ENCODE results near the gene YY1.
"Not testable (repeated sequence)": the region's sequence is repeated elsewhere in the genome, so short reads cannot be mapped to it uniquely, and the experiment has no call there.

The YY1 gene

GRCh38 chr14:100225169-100225568 is 13.8 kb upstream of the YY1 start:
- no peak overlapping the region for H3K27ac ChIP-seq
- TF ChIP-seq ZFX (IDR thresholded peaks at IDR 0.05; ENCODE audit: borderline replicate concordance) (no peak), CTCF (IDR thresholded peaks at IDR 0.05) (no peak)

GRCh38 chr14:100230361-100230760 is 8.6 kb upstream of the YY1 start:
- TF ChIP-seq CTCF (IDR thresholded peaks at IDR 0.05) (no peak), ZFX (IDR thresholded peaks at IDR 0.05; ENCODE audit: borderline replicate concordance) (no peak)

GRCh38 chr14:100234511-100234910 is 4.4 kb upstream of the YY1 start:
- H3K27ac ChIP-seq = no peak overlapping the region
- TF ChIP-seq CTCF (IDR thresholded peaks at IDR 0.05) = no peak
- no peak for TF ChIP-seq ZFX (IDR thresholded peaks at IDR 0.05; ENCODE audit: borderline replicate concordance)

More at GRCh38 chr14:100230361-100230760, 8.6 kb upstream of the YY1 start:
- no peak overlapping the region for H3K27ac ChIP-seq

GRCh38 chr14:100236271-100236818 is 2.6 kb upstream of the YY1 start:
- not testable (repeated sequence) for H3K27ac ChIP-seq

GRCh38 chr14:100236881-100237280 is 2.1 kb upstream of the YY1 start:
- no peak overlapping the region for H3K27ac ChIP-seq
- TF ChIP-seq ZFX (IDR thresholded peaks at IDR 0.05; ENCODE audit: borderline replicate concordance) = no peak
- no peak for TF ChIP-seq CTCF (IDR thresholded peaks at IDR 0.05)

- H3K27ac ChIP-seq = peak overlapping the region; percentile 98
- TF ChIP-seq CTCF (IDR thresholded peaks at IDR 0.05) = no peak
- TF ChIP-seq ZFX (IDR thresholded peaks at IDR 0.05; ENCODE audit: borderline replicate concordance) = no peak
These were observed 1.1 kb upstream of the YY1 start for GRCh38 chr14:100237735-100238418.

- peak overlapping the region; percentile 98 for H3K27ac ChIP-seq
- no peak for TF ChIP-seq ZFX (IDR thresholded peaks at IDR 0.05; ENCODE audit: borderline replicate concordance)
- no peak for TF ChIP-seq CTCF (IDR thresholded peaks at IDR 0.05)
These were observed 381 bp downstream of the YY1 start for GRCh38 chr14:100239211-100239839.
